Activated T-cell treated with anti-CD3 and anti-CD28 coated beads for 1 hour (primary cell): ENCODE results near the gene CFAP20.

ENCODE experiments used
- DNase-seq: peaks from one replicate; pipeline ENCODE4 v3.0.0-alpha.2; 2020; ENCODE audit warnings: low read depth

CFAP20 gene

GRCh38 chr16:58124601-58124915 lies 4.6 kb downstream of the CFAP20 start:
- no peak for DNase-seq

- DNase-seq = no peak
Observed at GRCh38 chr16:58123896-58124600, 5.1 kb downstream of the CFAP20 start.

GRCh38 chr16:58121132-58121531 lies 8.0 kb downstream of the CFAP20 start:
- DNase-seq = no peak

GRCh38 chr16:58120234-58120633 lies 8.9 kb downstream of the CFAP20 start:
- no peak for DNase-seq

- no peak for DNase-seq
Observed at GRCh38 chr16:58119509-58119845, 9.7 kb downstream of the CFAP20 start.

GRCh38 chr16:58118801-58119508 lies 10.2 kb downstream of the CFAP20 start:
- no peak for DNase-seq

- DNase-seq = no peak
Observed at GRCh38 chr16:58116529-58116928, 12.7 kb downstream of the CFAP20 start.

GRCh38 chr16:58116081-58116480 lies 13.1 kb downstream of the CFAP20 start:
- DNase-seq = no peak

- DNase-seq = no peak
Observed at GRCh38 chr16:58114827-58115825, 14.1 kb downstream of the CFAP20 start.

- no peak for DNase-seq
Observed at GRCh38 chr16:58111302-58111627, 17.9 kb downstream of the CFAP20 start.

- DNase-seq = no peak
Observed at GRCh38 chr16:58110571-58111301, 18.4 kb downstream of the CFAP20 start.

- no peak for DNase-seq
Observed at GRCh38 chr16:58109881-58110280, 19.3 kb downstream of the CFAP20 start.

- no peak for DNase-seq
Observed at GRCh38 chr16:58109330-58109729, 19.9 kb downstream of the CFAP20 start.

- no peak for DNase-seq
Observed at GRCh38 chr16:58107709-58108108, 21.5 kb downstream of the CFAP20 start.

- DNase-seq = no peak
Observed at GRCh38 chr16:58107228-58107627, 22.0 kb downstream of the CFAP20 start.

GRCh38 chr16:58105631-58106030 lies 23.6 kb downstream of the CFAP20 start:
- no peak for DNase-seq

GRCh38 chr16:58102665-58103392 lies 26.4 kb downstream of the CFAP20 start:
- no peak for DNase-seq

- no peak for DNase-seq
Observed at GRCh38 chr16:58099956-58100300, 29.3 kb downstream of the CFAP20 start.

- DNase-seq = no peak
Observed at GRCh38 chr16:58099097-58099955, 29.9 kb downstream of the CFAP20 start.

GRCh38 chr16:58098207-58099096 lies 30.7 kb downstream of the CFAP20 start:
- DNase-seq = no peak
